ENCODE data around the gene RBBP5.

Gene RBBP5

GRCh38 chr1:205047764-205048231 lies 74.0 kb downstream of the RBBP5 start:
- H3K4me3 ChIP-seq (replicated peaks; ENCODE audit: low read depth, low read length) = no peak overlapping the region
- DNase-seq (ENCODE audit: extremely low read depth, low read depth) = no peak
- TF ChIP-seq CTCF (IDR thresholded peaks at IDR 0.05; ENCODE audit: low read depth, low read length, missing control alignments) = no peak

GRCh38 chr1:205046870-205047269 lies 74.9 kb downstream of the RBBP5 start:
- TF ChIP-seq CTCF (IDR thresholded peaks at IDR 0.05; ENCODE audit: low read depth, low read length, missing control alignments) = no peak
- H3K4me3 ChIP-seq (replicated peaks; ENCODE audit: low read depth, low read length) = no peak overlapping the region
- DNase-seq (ENCODE audit: extremely low read depth, low read depth) = no peak

- DNase-seq (ENCODE audit: extremely low read depth, low read depth) = no peak
- no peak for TF ChIP-seq CTCF (IDR thresholded peaks at IDR 0.05; ENCODE audit: low read depth, low read length, missing control alignments)
- no peak overlapping the region for H3K4me3 ChIP-seq (replicated peaks; ENCODE audit: low read depth, low read length)
These were observed 76.6 kb downstream of the RBBP5 start for GRCh38 chr1:205045146-205045545.

GRCh38 chr1:205044741-205045140 lies 77.0 kb downstream of the RBBP5 start:
- TF ChIP-seq CTCF (IDR thresholded peaks at IDR 0.05; ENCODE audit: low read depth, low read length, missing control alignments) = no peak
- H3K4me3 ChIP-seq (replicated peaks; ENCODE audit: low read depth, low read length) = no peak overlapping the region
- DNase-seq (ENCODE audit: extremely low read depth, low read depth) = no peak

GRCh38 chr1:205043866-205044265 lies 77.9 kb downstream of the RBBP5 start:
- no peak overlapping the region for H3K4me3 ChIP-seq (replicated peaks; ENCODE audit: low read depth, low read length)
- no peak for DNase-seq (ENCODE audit: extremely low read depth, low read depth)
- TF ChIP-seq CTCF (IDR thresholded peaks at IDR 0.05; ENCODE audit: low read depth, low read length, missing control alignments) = no peak

GRCh38 chr1:205042911-205043806 lies 78.6 kb downstream of the RBBP5 start, which contains the start of gene CNTN2:
CNTN2 (plus strand) TSS chr1:205043212; CDS start chr1:205053186, 9,974 bp downstream.
- no peak for DNase-seq (ENCODE audit: extremely low read depth, low read depth)

More at GRCh38 chr1:205042911-205043806, 78.6 kb downstream of the RBBP5 start, which contains the start of gene CNTN2:
- no peak within 1 kb of the TSS for H3K4me3 ChIP-seq (replicated peaks; ENCODE audit: low read depth, low read length)
- TF ChIP-seq CTCF (IDR thresholded peaks at IDR 0.05; ENCODE audit: low read depth, low read length, missing control alignments) = no peak

Data from HFF-Myc (cell line).